Ureter (tissue), 1 donor: Measurements from ENCODE around the gene CDKAL1. TPM values are rescaled to one million over a fixed set of nuclear protein-coding genes. Genes with fewer than 3 reads are reported as not detected.
"Not testable (repeated sequence)": the region's sequence is repeated elsewhere in the genome, so short reads cannot be mapped to it uniquely, and the experiment has no call there.

Experiments
- DNase-seq: peaks from one replicate; pipeline ENCODE4 v3.0.0-alpha.2; 2020; ENCODE audit warnings: low spot score
- total RNA-seq: library from RNA; stranded (reverse); gene quantifications from one replicate; pipeline ENCODE4 v1.2.4, GENCODE V29; 2023
- donor health status: DM: yes; HTN: yes; CAD: no.

CDKAL1 gene
- total RNA-seq, 1 donor from 2014 or later, result 23.4 TPM

- no peak for DNase-seq
Observed at GRCh38 chr6:21180155-21180554, 645.9 kb downstream of the CDKAL1 start.

DNA sequence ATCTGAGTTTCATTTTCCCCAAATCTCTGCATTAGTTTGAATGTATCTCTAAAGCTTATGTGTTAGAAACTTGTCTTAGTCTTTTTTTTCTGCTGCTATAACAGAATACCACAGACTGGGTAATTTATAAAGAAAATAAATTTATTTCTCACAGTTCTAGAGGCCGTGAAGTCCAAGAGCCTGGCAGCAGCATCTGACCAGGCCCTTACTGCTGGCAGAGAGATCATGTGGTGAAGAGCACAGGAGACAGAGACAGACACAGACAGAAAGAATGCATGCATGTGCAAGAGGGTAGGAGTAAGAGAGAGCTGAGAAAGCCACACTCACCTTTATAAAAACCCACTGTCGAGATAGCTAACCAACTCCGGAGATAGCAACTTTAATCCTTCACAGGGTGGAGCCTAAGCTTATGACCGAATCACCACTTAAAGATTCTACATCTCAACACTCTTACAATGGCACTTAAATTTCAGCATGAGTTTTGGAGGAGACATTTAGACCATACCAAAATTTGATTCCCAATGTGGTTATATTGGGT, 646.6 kb downstream of the CDKAL1 start:
- no peak for DNase-seq

GRCh38 chr6:21181866-21182265, 647.6 kb downstream of the CDKAL1 start:
- no peak for DNase-seq

DNA sequence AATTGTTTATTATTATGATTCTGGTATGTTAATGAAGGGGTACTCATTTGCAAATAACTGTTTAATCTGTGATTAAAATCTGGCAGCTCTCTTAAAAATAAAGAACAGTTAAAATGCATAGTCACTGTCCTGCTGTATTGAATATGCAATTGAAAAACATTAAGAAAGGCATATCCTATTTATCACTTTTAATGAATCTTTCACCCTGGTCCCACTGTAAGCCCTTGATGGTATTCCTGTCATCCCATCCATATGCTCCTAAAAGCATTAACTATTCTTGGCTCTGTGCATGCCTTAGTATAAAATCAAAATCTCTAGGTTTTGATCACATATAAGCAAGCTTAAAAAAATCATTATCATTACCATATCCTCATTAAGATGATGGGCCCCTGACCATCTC, 648.3 kb downstream of the CDKAL1 start:
- no peak for DNase-seq

DNA sequence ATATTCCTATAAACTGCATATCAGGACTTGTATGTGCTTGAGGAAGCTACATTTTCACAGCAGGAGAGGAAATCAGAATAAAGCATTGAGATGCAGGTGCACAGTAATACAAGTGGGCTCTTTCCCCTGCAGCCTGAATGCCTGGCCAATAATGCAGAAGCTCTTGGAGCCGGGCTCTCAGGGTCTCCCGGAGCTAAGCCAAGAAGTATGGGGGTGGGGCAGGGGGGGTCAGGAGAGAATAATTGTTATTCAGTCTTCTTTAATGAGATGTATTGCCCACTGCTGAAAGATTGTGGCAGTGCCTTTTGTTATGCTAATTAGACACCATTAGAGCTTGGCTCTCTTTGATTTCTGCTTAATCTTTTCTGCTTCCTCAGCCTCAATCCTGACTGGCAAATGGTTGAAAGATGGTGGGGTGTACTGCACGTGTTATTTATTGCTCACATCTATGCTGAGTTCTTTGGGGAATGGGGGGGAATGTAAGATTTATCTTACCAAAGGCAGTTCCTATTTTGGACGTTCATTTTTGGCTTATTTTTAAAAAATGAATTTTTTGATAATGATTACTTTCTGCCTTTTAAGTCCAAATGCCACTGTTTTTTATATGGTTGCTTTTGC, 651.7 kb downstream of the CDKAL1 start:
- no peak for DNase-seq

DNA sequence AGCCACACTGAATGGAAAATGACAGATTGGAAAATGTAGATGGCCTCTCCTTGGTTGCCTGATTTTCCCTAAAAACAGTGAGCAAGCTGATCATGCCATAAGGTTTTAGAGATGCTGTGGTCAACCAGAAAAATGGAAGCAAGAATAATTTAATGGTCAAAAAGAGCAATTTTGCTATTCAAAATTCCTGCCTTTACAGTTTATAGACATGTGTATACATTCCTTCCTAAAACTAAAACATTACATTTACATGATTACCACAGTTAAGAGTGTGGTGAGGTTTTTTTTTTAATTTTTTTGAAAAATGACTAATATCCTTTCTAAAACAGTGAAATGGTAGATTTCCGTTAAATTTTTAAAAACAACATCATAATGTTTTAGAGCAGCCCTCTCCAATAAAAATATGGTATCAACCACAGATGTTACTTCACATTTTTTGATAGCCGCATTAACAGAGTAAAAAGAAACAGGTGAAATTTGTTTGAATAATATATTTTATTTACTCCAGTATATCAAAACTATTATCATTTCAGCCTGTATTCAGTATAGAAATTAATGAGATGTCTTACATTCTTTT, 652.3 kb downstream of the CDKAL1 start:
- no peak for DNase-seq

DNA sequence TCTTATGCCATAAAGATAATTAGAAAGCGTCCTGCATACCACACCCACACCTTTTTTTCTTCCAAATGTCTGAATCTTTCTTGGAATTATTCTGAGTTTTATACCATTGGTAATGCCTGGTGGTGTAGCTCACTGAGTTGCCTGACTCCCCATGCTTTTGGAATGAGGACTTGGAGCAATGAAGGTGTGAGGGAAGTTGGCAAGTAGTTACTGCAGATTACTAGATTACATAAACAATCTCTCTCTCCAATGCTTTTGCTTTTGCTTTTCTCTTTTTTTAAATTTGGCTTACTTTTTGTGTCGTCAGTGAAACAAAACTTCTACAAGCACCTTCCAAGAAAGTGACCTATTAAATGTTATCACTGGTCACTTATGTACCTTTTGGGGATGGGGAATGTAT, 653.2 kb downstream of the CDKAL1 start:
- no peak for DNase-seq

GRCh38 chr6:21188505-21189223, 654.4 kb downstream of the CDKAL1 start:
- DNase-seq, result no peak

GRCh38 chr6:21189759-21190158, 655.5 kb downstream of the CDKAL1 start:
- DNase-seq, result no peak

DNA sequence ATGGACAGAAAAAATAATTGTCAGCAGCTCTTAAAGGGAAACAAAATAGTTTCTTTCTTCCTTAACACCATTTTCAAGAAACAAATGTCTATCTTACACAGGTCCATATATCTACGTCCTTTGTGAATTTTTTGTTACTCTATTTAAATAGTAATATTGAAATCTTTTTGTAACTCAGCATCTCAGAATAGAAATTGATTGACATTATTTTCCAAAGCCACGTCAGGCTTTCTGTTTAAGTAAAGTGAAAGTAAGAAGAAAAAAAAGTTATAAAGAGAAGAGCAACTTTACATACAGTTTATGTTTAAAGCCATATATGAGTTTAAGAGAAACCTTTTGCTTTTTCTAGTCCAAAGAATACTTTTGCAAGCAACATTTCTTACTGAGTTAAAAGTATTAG, 656.4 kb downstream of the CDKAL1 start:
- no peak for DNase-seq

- no peak for DNase-seq
Observed at GRCh38 chr6:21193790-21194475, 659.7 kb downstream of the CDKAL1 start.

GRCh38 chr6:21195301-21195700, 661.0 kb downstream of the CDKAL1 start:
- not testable (repeated sequence) for DNase-seq

DNA sequence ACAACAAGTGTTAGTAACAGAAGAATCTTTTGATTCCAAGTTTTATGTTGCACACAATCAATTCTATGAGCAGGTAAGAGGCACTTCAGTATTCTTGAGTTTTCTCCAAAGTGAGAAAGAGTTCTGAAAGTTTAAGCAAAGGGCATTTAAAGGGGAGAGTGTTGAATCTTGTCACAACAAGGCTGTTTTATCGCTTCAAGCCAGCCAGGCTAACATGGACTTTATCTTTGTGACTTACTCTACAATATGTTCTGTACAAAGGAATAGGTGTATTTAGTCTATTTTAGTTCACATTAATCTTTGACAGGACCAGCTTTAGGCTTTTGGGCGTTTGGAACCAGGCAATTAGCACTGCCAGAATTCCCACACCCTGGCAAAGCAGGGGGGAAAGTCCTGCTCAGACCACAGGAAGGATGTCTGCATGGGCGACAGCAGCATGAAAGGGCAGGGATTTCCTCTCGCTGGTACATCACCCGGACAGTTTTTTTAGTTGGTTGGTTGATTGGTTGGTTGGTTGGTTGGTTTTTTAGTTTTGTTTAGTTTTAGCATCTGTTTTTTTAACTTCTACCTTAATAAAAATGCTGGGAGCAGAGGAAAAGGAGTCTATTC, 663.9 kb downstream of the CDKAL1 start:
- no peak for DNase-seq

GRCh38 chr6:21199262-21199661, 665.0 kb downstream of the CDKAL1 start:
- DNase-seq, result no peak

GRCh38 chr6:21200134-21200870, 666.0 kb downstream of the CDKAL1 start:
- DNase-seq, result no peak

DNA sequence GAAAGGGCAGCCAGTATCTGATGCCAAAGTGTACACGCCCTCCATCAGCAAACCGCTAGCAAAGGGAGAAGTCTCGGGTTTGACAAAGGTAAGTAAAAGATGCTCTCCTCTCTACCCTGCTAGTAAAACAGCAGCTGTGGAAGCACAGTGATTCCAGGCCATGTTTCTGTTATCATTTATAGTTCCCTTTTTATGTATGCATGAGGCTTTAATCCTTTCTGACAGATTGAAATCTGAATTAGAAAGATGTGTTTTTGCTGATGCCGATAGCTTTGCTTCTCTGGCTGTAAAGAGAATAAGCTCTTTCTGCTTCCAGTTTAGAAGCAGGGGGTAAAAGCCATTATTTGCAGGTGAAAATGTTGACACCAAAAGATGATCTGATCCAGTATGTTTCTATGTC, 666.9 kb downstream of the CDKAL1 start:
- no peak for DNase-seq

DNA sequence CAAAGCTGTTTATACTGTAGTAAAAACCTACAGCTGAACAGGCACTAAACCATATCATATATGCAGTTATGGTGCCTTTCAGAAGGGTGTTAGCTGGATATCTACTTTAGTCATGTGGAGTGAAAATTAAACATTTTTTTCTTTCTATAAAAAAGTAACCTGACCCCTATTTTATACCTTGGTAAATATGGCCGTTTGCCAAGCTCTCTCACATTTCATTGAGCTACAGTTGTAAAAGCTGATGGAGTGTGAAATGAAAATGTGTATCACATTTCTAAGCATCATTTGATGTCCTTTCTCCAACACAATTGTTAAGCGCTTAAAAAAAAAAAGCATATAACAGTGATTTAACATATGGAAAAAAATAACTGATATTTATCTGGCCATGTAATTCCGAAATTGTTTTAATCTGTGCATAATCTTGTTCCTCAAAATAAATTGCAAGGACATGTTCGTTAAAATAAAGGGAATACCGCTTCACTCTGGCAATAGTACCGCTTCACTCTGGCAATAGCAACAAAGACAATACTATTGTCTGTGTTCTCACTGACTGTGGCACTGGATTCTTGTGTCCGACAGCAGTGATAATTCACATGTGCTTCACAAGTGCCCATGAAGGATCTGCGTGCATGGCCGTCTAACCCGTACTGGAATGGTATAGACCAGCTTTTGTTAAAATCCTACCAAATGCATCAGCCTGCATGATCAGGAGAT, 667.5 kb downstream of the CDKAL1 start:
- no peak for DNase-seq

DNA sequence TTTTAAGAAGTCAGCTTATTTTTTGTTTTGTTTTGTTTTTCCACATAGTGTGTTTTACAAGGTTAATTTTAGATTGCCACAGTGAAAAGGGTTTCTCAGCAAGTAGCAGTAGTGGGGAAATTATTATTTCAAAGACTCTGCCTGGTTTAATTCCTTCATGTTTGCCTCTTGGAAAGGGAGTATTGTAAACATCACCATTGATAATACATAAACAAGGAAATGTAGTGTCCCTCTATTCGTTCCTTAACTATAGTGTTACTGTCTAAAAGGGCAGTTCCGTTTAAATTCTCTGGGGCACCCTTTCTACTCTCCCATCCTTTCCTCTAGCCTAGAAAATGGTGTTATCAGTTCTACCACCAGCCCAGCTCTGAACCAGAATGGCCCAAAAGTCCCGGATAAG, 668.3 kb downstream of the CDKAL1 start:
- DNase-seq, result no peak

GRCh38 chr6:21204951-21205350, 670.7 kb downstream of the CDKAL1 start:
- DNase-seq, result no peak

GRCh38 chr6:21208081-21208795, 674.0 kb downstream of the CDKAL1 start:
- DNase-seq, result no peak
